HCT116 (cell line): ENCODE results near the gene FAM53B. TPM values are rescaled to one million over a fixed set of nuclear protein-coding genes. Genes with fewer than 3 reads are reported as not detected.

ENCODE experiments used
- ATAC-seq: fragments of 200-7000 bp; cut with Tn5 transposase; 2 replicates; pipeline ENCODE4 v1.9.1; 2020; ENCODE audit warnings: mild to moderate bottlenecking, moderate library complexity
- BruUV-seq: library from RNA; stranded (reverse); fragments of 400-500 nt; replicated peaks from 2 replicates; lab custom pipeline; 2021; lab: Mats Ljungman, UMichigan
- CTCF ChIA-PET: fragments of 300-600 bp; sonication (Branson Sonifier 250); formaldehyde crosslinking; loops from one replicate; lab custom pipeline; 2021; ENCODE audit warnings: antibody characterized with exemption; lab: Charles Lee
- POLR2A ChIA-PET: fragments of 300-600, 350-600 bp; sonication (Branson Sonifier 250); formaldehyde crosslinking; loops from one replicate; lab custom pipeline; 2021; ENCODE audit warnings: antibody characterized with exemption; lab: Charles Lee
- RAD21 ChIA-PET, 2 experiments: fragments of 300-600 bp; sonication (Branson Sonifier 250); formaldehyde crosslinking; loops; one replicate each; lab custom pipeline; 2023; ENCODE audit warnings: low total read pairs in 2 of 2; ENCODE audit not compliant: uncharacterized antibody in 2 of 2, unreplicated experiment in 2 of 2, low non-redundant PET in 1 of 2; lab: Charles Lee
- DNase-seq: peaks from one replicate; pipeline ENCODE4 v3.0.0-alpha.2; 2010; ENCODE audit warnings: low read depth, low spot score
- H2AFZ ChIP-seq: fragments of 200-600 bp; shearing (Covaris generic), sonication (generic); 2 replicates; pipeline ENCODE4 v1.6.1; 2017; ENCODE audit warnings: low read depth, mixed run types, mixed read lengths, antibody characterized with exemption, low read length; ENCODE audit not compliant: poor library complexity, severe bottlenecking
- H3K27ac ChIP-seq: 2 replicates; pipeline ENCODE4 v1.5.1; 2012; ENCODE audit warnings: low read depth, low read length
- H3K27me3 ChIP-seq: fragments of 200-600 bp; sonication (generic); 2 replicates; pipeline ENCODE4 v1.6.1; 2016; ENCODE audit warnings: mixed run types, low read length, mixed read lengths; ENCODE audit not compliant: insufficient read depth
- H3K36me3 ChIP-seq, 2 experiments: fragments of 200-500 bp in 1 of 2; fragments of 200-600 bp in 1 of 2; sonication (Bioruptor generic) in 1 of 2; sonication (generic) in 1 of 2; 2 replicates each; pipeline versions ENCODE4 v1.5.1 to v1.6.1; 2014 to 2016; ENCODE audit warnings: low read length in 2 of 2, inconsistent platforms in 1 of 2, mixed read lengths in 1 of 2, mixed run types in 1 of 2; ENCODE audit not compliant: insufficient read depth in 2 of 2, control insufficient read depth in 1 of 2
- H3K4me1 ChIP-seq, 2 experiments: fragments of 200-600 bp in 1 of 2; sonication (generic) in 1 of 2; 2 replicates each; pipeline versions ENCODE4 v1.5.1 to v1.6.1; 2012 to 2017; ENCODE audit warnings: low read length in 2 of 2, inconsistent platforms in 1 of 2, mild to moderate bottlenecking in 1 of 2, mixed read lengths in 1 of 2, mixed run types in 1 of 2, moderate library complexity in 1 of 2; ENCODE audit not compliant: insufficient read depth in 2 of 2, control insufficient read depth in 1 of 2
- H3K4me2 ChIP-seq: fragments of 200-600 bp; sonication (generic); 2 replicates; pipeline ENCODE4 v1.6.1; 2017; ENCODE audit warnings: mixed run types, low read length, mixed read lengths
- H3K4me3 ChIP-seq, 2 experiments: fragments of 200-600 bp in 1 of 2; sonication (generic) in 1 of 2; replicated peaks in 1 of 2; 2 replicates each; pipeline ENCODE4 v1.5.1; 2011 to 2016; ENCODE audit warnings: low read length in 2 of 2, control low read depth in 1 of 2, low read depth in 1 of 2, mild to moderate bottlenecking in 1 of 2, mixed read lengths in 1 of 2, mixed run types in 1 of 2
- H3K79me2 ChIP-seq: fragments of 200-600 bp; sonication (generic); 2 replicates; pipeline ENCODE4 v1.6.1; 2017; ENCODE audit warnings: mild to moderate bottlenecking, mixed run types, low read length, moderate library complexity, mixed read lengths; ENCODE audit not compliant: insufficient read depth
- H3K9ac ChIP-seq: fragments of 200-600 bp; sonication (generic); 2 replicates; pipeline ENCODE4 v1.6.1; 2016; ENCODE audit warnings: low read length, mixed read lengths
- H3K9me2 ChIP-seq: fragments of 200-600 bp; sonication (generic), shearing (Covaris generic); 2 replicates; pipeline ENCODE4 v1.6.1; 2017; ENCODE audit warnings: mixed run types, mild to moderate bottlenecking, moderate library complexity; ENCODE audit not compliant: insufficient read depth
- H3K9me3 ChIP-seq, 2 experiments: fragments of 200-500 bp in 1 of 2; fragments of 200-600 bp in 1 of 2; sonication (Bioruptor generic) in 1 of 2; sonication (generic) in 1 of 2; 2 replicates each; pipeline ENCODE4 v1.6.1; 2014 to 2017; ENCODE audit warnings: low read length in 2 of 2, mixed read lengths in 2 of 2, inconsistent platforms in 1 of 2, low read depth in 1 of 2, mild to moderate bottlenecking in 1 of 2, mixed run types in 1 of 2, moderate library complexity in 1 of 2; ENCODE audit not compliant: control insufficient read depth in 1 of 2, insufficient read depth in 1 of 2
- H4K20me1 ChIP-seq: fragments of 200-600 bp; sonication (generic), shearing (Covaris generic); 2 replicates; pipeline ENCODE4 v1.6.1; 2017; ENCODE audit warnings: mixed run types, mild to moderate bottlenecking, moderate library complexity; ENCODE audit not compliant: insufficient read depth
- CEBPB ChIP-seq: IDR thresholded peaks from 2 replicates; pipeline ENCODE4 v1.6.1; 2012; ENCODE audit warnings: low read depth
- CTCF ChIP-seq, 3 experiments: fragments of 200-600 bp in 1 of 3; sonication (generic) in 1 of 3; IDR thresholded peaks in 2 of 3; conservative IDR thresholded peaks in 1 of 3; 2 replicates each; pipeline ENCODE4 v1.5.1; 2012 to 2017; ENCODE audit warnings: low read depth in 2 of 3, low read length in 2 of 3, antibody characterized with exemption in 1 of 3, borderline replicate concordance in 1 of 3, control low read depth in 1 of 3, mild to moderate bottlenecking in 1 of 3, mixed read lengths in 1 of 3, mixed run types in 1 of 3, moderate library complexity in 1 of 3; ENCODE audit not compliant: insufficient read depth in 1 of 3
- EGR1 ChIP-seq: IDR thresholded peaks from 2 replicates; pipeline ENCODE4 v1.6.1; 2012; ENCODE audit warnings: low read depth
- EZH2 ChIP-seq: fragments of 200-600 bp; sonication (generic); IDR thresholded peaks from 2 replicates; pipeline ENCODE4 v1.6.1; 2017; ENCODE audit warnings: antibody characterized with exemption, mixed run types
- FOSL1 ChIP-seq: IDR thresholded peaks from 2 replicates; pipeline ENCODE4 v1.6.1; 2012; ENCODE audit warnings: low read depth
- POLR2A ChIP-seq: IDR thresholded peaks from 2 replicates; pipeline ENCODE4 v1.7.0; 2011; ENCODE audit warnings: borderline replicate concordance; ENCODE audit not compliant: insufficient read depth, insufficient read length; ENCODE audit errors: extremely low read depth
- POLR2AphosphoS5 ChIP-seq: IDR thresholded peaks from 2 replicates; pipeline ENCODE4 v1.6.1; 2011; ENCODE audit warnings: mild to moderate bottlenecking, low read depth, low read length, moderate library complexity
- RAD21 ChIP-seq: IDR thresholded peaks from 2 replicates; pipeline ENCODE4 v1.6.1; 2012; ENCODE audit warnings: low read depth, mild to moderate bottlenecking
- REST ChIP-seq: IDR thresholded peaks from 2 replicates; pipeline ENCODE4 v1.6.1; 2012; ENCODE audit warnings: low read depth
- SP1 ChIP-seq: IDR thresholded peaks from 2 replicates; pipeline ENCODE4 v1.6.1; 2012; ENCODE audit warnings: low read depth
- TCF7L2 ChIP-seq: IDR thresholded peaks from 2 replicates; pipeline ENCODE4 v1.7.0; 2011; ENCODE audit warnings: borderline replicate concordance, inconsistent platforms; ENCODE audit not compliant: insufficient read depth, insufficient read length; ENCODE audit errors: extremely low read depth
- intact Hi-C: fragments of 100-400 bp; cut with micrococcal nuclease; formaldehyde crosslinking; loops from 2 replicates; pipeline ENCODE4 v1.10.0; 2022
- total RNA-seq: library from RNA; stranded (reverse); gene quantifications from one replicate; pipeline ENCODE4 v1.2.1, GENCODE V29; 2021; ENCODE audit not compliant: unreplicated experiment
- TF ChIP-seq, protein P1 (sequence below): IDR thresholded peaks from 2 replicates; pipeline ENCODE4 v1.6.1; 2012

Gene FAM53B
- total RNA-seq, 1 experiment from 2014 or later, result 19.6 TPM

- Histone ChIP-seq H2AFZ (no peak overlapping the region), H3K9ac (no peak overlapping the region), H3K9me2 (no peaks in the 10 kb centered on the region), H4K20me1 (no peaks in the 10 kb centered on the region), H3K27me3 (no peaks in the 10 kb centered on the region), H3K36me3 (no peaks in the 10 kb centered on the region; a peak in 1 of 4 replicates), H3K4me1 (peaks cover 3 to 5% of the 10 kb centered on the region in 2 experiments; a peak in 3 of 4 replicates), H3K4me2 (no peak overlapping the region), H3K27ac (no peak overlapping the region), H3K79me2 (no peaks in the 10 kb centered on the region), H3K4me3 (no peak overlapping the region), H3K9me3 (no peaks in the 10 kb centered on the region)
- no peak for DNase-seq
- ChIA-PET CTCF (no interaction called here), RAD21 (no interaction called here), POLR2A (no interaction called here)
- intact Hi-C loops, result no loop called here
- ATAC-seq, result no peak
- no TSS peak for BruUV-seq
- TF ChIP-seq CEBPB (no peak), POLR2A (no peak), EGR1 (no peak), CTCF (IDR thresholded peaks at IDR 0.05 in 2 of 3, conservative IDR thresholded peaks at IDR 0.05 in 1 of 3; ENCODE audit: borderline replicate concordance in 1 of 3, insufficient read depth in 1 of 3, low read depth in 2 of 3, low read length in 2 of 3) (no peak), POLR2AphosphoS5 (no peak), TCF7L2 (no peak), SP1 (no peak), EZH2 (no peak), RAD21 (no peak), REST (no peak), FOSL1 (no peak)
- TF ChIP-seq, protein P1, sequence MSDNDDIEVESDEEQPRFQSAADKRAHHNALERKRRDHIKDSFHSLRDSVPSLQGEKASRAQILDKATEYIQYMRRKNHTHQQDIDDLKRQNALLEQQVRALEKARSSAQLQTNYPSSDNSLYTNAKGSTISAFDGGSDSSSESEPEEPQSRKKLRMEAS, result no peak
Observed at GRCh38 chr10:124666494-124666893, 77.7 kb downstream of the FAM53B start.
